ENCODE results near the gene MEF2A. TPM values are rescaled to one million over a fixed set of nuclear protein-coding genes. Genes with fewer than 3 reads are reported as not detected.

MEF2A gene
- total RNA-seq, 1 donor from 2014 or later: 37.5 TPM

- no peak for DNase-seq (ENCODE audit: low spot score in 2 of 2)
- no peak for FAIRE-seq
Observed at GRCh38 chr15:99683000-99683670, 117.4 kb downstream of the MEF2A start.

GRCh38 chr15:99686290-99686689, 120.5 kb downstream of the MEF2A start:
- FAIRE-seq (no peak), DNase-seq (ENCODE audit: low spot score in 2 of 2) (no peak)

- FAIRE-seq (no peak), DNase-seq (ENCODE audit: low spot score in 2 of 2) (no peak)
Observed at GRCh38 chr15:99692825-99693224, 127.0 kb downstream of the MEF2A start.

- no peak for DNase-seq (ENCODE audit: low spot score in 2 of 2)
- no peak for FAIRE-seq
Observed at GRCh38 chr15:99696096-99696495, 130.3 kb downstream of the MEF2A start.

- FAIRE-seq (no peak), DNase-seq (ENCODE audit: low spot score in 2 of 2) (no peak)
Observed at GRCh38 chr15:99702895-99703602, 137.3 kb downstream of the MEF2A start.

- FAIRE-seq: peak; percentile 74
- DNase-seq (ENCODE audit: low spot score in 2 of 2): no peak
Observed at GRCh38 chr15:99703603-99704443, 138.0 kb downstream of the MEF2A start.

GRCh38 chr15:99704444-99704838, 138.7 kb downstream of the MEF2A start:
- peak in 1 of 2 donors; percentile 47 for DNase-seq (ENCODE audit: low spot score in 2 of 2)
- peak; percentile 72 for FAIRE-seq

- DNase-seq (ENCODE audit: low spot score in 2 of 2) (no peak), FAIRE-seq (no peak)
Observed at GRCh38 chr15:99706557-99707303, 140.9 kb downstream of the MEF2A start.

GRCh38 chr15:99707473-99708270, 141.9 kb downstream of the MEF2A start:
- FAIRE-seq (no peak), DNase-seq (ENCODE audit: low spot score in 2 of 2) (no peak)

GRCh38 chr15:99708563-99708962, 142.8 kb downstream of the MEF2A start:
- FAIRE-seq: no peak
- DNase-seq (ENCODE audit: low spot score in 2 of 2): no peak

- FAIRE-seq (no peak), DNase-seq (ENCODE audit: low spot score in 2 of 2) (no peak)
Observed at GRCh38 chr15:99709243-99709986, 143.6 kb downstream of the MEF2A start.

- FAIRE-seq (no peak), DNase-seq (ENCODE audit: low spot score in 2 of 2) (no peak)
Observed at GRCh38 chr15:99711625-99712024, 145.8 kb downstream of the MEF2A start.

- no peak for FAIRE-seq
- DNase-seq (ENCODE audit: low spot score in 2 of 2): no peak
Observed at GRCh38 chr15:99712415-99712814, 146.6 kb downstream of the MEF2A start.

GRCh38 chr15:99716540-99717095, 150.8 kb downstream of the MEF2A start:
- DNase-seq (ENCODE audit: low spot score in 2 of 2): no peak
- FAIRE-seq: no peak

- DNase-seq (ENCODE audit: low spot score in 2 of 2): no peak
- FAIRE-seq: no peak
Observed at GRCh38 chr15:99717161-99718009, 151.6 kb downstream of the MEF2A start.

GRCh38 chr15:99718421-99718820, 152.6 kb downstream of the MEF2A start:
- FAIRE-seq: no peak

GRCh38 chr15:99719096-99719541, 153.3 kb downstream of the MEF2A start:
- no peak for DNase-seq (ENCODE audit: low spot score in 2 of 2)
- no peak for FAIRE-seq

More at GRCh38 chr15:99718421-99718820, 152.6 kb downstream of the MEF2A start:
- no peak for DNase-seq (ENCODE audit: low spot score in 2 of 2)

GRCh38 chr15:99720533-99720932, 154.7 kb downstream of the MEF2A start:
- FAIRE-seq (no peak), DNase-seq (ENCODE audit: low spot score in 2 of 2) (no peak)

All from frontal cortex (tissue), 4 donors.